DOHH2 (cell line): ENCODE data around the gene MCU.
"Not testable (repeated sequence)": the region's sequence is repeated elsewhere in the genome, so short reads cannot be mapped to it uniquely, and the experiment has no call there.

Source experiments
- H3F3A ChIP-seq: fragments of 200-600 bp; sonication (generic), shearing (Covaris generic); 2 replicates; pipeline ENCODE4 v1.6.0; 2016; ENCODE audit warnings: antibody characterized with exemption, mild to moderate bottlenecking; ENCODE audit not compliant: control insufficient read depth, insufficient read depth
- H3K27ac ChIP-seq: fragments of 200-600 bp; sonication (generic); 2 replicates; pipeline ENCODE4 v1.5.1; 2014; ENCODE audit warnings: low read depth, mild to moderate bottlenecking, low read length, moderate library complexity
- H3K27me3 ChIP-seq: fragments of 200-600 bp; sonication (generic); 2 replicates; pipeline ENCODE4 v1.6.1; 2014; ENCODE audit warnings: mild to moderate bottlenecking, low read length, mixed read lengths; ENCODE audit not compliant: control insufficient read depth
- H3K36me3 ChIP-seq: fragments of 200-600 bp; sonication (generic); 2 replicates; pipeline ENCODE4 v1.6.1; 2014; ENCODE audit warnings: mild to moderate bottlenecking, low read length, moderate library complexity, mixed read lengths; ENCODE audit not compliant: control insufficient read depth
- H3K4me1 ChIP-seq: fragments of 200-600 bp; sonication (generic); 2 replicates; pipeline ENCODE4 v1.6.1; 2014; ENCODE audit warnings: mild to moderate bottlenecking, low read length, mixed read lengths; ENCODE audit not compliant: control insufficient read depth
- H3K4me2 ChIP-seq: fragments of 200-600 bp; sonication (generic); 2 replicates; pipeline ENCODE4 v1.6.0; 2014; ENCODE audit warnings: mild to moderate bottlenecking, low read length, moderate library complexity
- H3K4me3 ChIP-seq: fragments of 200-600 bp; sonication (generic); 2 replicates; pipeline ENCODE4 v1.5.1; 2014; ENCODE audit warnings: mild to moderate bottlenecking, low read length, mixed read lengths
- H3K79me2 ChIP-seq: fragments of 200-600 bp; sonication (generic); 2 replicates; pipeline ENCODE4 v1.6.1; 2014; ENCODE audit warnings: mild to moderate bottlenecking, low read length, mixed read lengths; ENCODE audit not compliant: control insufficient read depth
- H3K9me2 ChIP-seq: fragments of 200-600 bp; sonication (generic); replicated peaks from 2 replicates; pipeline ENCODE4 v1.6.1; 2014; ENCODE audit warnings: mild to moderate bottlenecking, low read length, mixed read lengths; ENCODE audit not compliant: control insufficient read depth
- H3K9me3 ChIP-seq: fragments of 200-600 bp; sonication (generic); 2 replicates; pipeline ENCODE4 v1.6.1; 2014; ENCODE audit warnings: antibody characterized with exemption, low read length, mixed read lengths; ENCODE audit not compliant: control insufficient read depth, insufficient read depth
- H4K20me1 ChIP-seq: fragments of 200-600 bp; sonication (generic); 2 replicates; pipeline ENCODE4 v1.6.0; 2014; ENCODE audit warnings: low read depth, mild to moderate bottlenecking, antibody characterized with exemption, low read length, moderate library complexity; ENCODE audit not compliant: control insufficient read depth, insufficient read depth
- EZH2phosphoT487 ChIP-seq: fragments of 200-600 bp; sonication (generic); IDR thresholded peaks from 2 replicates; pipeline ENCODE4 v1.6.1; 2017; ENCODE audit warnings: borderline replicate concordance, mild to moderate bottlenecking, antibody characterized with exemption, low read length, moderate library complexity, mixed read lengths
- TF ChIP-seq, protein P1 (sequence below): fragments of 200-600 bp; sonication (generic); IDR thresholded peaks from one replicate; pipeline ENCODE4 v1.5.1; 2014; ENCODE audit warnings: antibody characterized with exemption, mild to moderate bottlenecking, low read depth, low read length; ENCODE audit not compliant: poor library complexity, severe bottlenecking

The MCU gene

DNA sequence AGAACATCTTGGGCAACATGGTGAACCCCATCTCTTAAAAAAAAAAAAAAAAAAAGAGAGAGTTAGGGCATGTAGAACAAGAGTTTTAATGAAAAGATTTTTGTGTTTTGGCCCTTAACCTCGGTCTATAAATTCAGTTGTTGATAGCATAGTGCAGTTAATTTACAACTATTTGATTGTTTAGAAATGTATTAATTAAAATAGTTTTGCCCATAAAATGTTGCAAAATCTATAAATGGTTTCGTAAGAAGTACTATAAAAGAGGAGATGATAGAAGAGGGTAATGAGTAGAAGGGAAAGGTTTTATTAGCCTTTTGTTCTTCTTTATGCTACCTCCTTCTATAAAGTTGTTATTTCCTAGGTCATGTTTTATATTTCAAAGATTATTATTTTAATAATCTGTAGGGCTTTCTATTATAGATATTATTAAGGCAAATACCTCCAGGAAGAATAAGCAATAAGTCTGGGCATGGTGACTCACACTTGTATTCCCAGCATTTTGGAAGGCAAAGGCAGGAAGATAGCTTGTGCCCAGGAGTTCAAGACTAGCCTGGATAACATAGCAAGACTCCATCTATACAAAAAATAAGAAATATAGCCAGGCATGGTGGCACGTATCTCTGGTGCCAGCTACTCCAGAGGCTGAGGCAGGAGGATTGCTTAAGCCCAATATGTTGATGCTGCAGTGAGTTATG is 73.3 kb downstream of the MCU start:
- H3K9me3 ChIP-seq = no peaks in the 10 kb centered on the region
- H4K20me1 ChIP-seq = no peaks in the 10 kb centered on the region
- no peaks in the 10 kb centered on the region for H3K4me1 ChIP-seq
- H3K9me2 ChIP-seq = no peaks in the 10 kb centered on the region
- H3K27me3 ChIP-seq = no peaks in the 10 kb centered on the region
- H3K4me2 ChIP-seq = no peak overlapping the region
- no peaks in the 10 kb centered on the region for H3K36me3 ChIP-seq
- TF ChIP-seq EZH2phosphoT487 = no peak
- TF ChIP-seq, protein P1, sequence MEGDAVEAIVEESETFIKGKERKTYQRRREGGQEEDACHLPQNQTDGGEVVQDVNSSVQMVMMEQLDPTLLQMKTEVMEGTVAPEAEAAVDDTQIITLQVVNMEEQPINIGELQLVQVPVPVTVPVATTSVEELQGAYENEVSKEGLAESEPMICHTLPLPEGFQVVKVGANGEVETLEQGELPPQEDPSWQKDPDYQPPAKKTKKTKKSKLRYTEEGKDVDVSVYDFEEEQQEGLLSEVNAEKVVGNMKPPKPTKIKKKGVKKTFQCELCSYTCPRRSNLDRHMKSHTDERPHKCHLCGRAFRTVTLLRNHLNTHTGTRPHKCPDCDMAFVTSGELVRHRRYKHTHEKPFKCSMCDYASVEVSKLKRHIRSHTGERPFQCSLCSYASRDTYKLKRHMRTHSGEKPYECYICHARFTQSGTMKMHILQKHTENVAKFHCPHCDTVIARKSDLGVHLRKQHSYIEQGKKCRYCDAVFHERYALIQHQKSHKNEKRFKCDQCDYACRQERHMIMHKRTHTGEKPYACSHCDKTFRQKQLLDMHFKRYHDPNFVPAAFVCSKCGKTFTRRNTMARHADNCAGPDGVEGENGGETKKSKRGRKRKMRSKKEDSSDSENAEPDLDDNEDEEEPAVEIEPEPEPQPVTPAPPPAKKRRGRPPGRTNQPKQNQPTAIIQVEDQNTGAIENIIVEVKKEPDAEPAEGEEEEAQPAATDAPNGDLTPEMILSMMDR = no peak
- no peak overlapping the region for H3K4me3 ChIP-seq
- no peaks in the 10 kb centered on the region for H3K79me2 ChIP-seq
- H3K27ac ChIP-seq = no peak overlapping the region
- H3F3A ChIP-seq = no peaks in the 10 kb centered on the region

DNA sequence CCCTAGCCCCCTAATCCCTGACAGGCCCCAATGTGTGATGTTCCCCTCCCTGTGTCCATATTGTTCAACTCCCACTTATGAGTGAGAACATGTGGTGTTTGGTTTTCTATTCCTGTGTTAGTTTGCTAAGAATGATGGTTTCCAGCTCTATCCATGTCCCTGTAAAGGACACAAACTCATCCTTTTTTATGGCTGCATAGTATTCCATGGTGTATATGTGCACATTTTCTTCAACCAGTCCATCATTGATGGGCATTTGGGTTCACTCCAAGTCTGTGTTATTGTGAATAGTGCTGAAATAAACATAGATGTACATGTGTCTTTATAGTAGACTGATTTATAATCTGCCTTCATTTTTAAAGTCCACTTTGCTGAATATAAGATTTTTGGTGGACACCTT is 79.3 kb downstream of the MCU start:
- peaks cover 10% of the 10 kb centered on the region for H3K9me3 ChIP-seq
- not testable (repeated sequence) for H3F3A ChIP-seq, H4K20me1 ChIP-seq, H3K4me1 ChIP-seq, H3K9me2 ChIP-seq, H3K79me2 ChIP-seq, H3K36me3 ChIP-seq, H3K4me3 ChIP-seq, H3K27me3 ChIP-seq, H3K4me2 ChIP-seq, H3K27ac ChIP-seq

DNA sequence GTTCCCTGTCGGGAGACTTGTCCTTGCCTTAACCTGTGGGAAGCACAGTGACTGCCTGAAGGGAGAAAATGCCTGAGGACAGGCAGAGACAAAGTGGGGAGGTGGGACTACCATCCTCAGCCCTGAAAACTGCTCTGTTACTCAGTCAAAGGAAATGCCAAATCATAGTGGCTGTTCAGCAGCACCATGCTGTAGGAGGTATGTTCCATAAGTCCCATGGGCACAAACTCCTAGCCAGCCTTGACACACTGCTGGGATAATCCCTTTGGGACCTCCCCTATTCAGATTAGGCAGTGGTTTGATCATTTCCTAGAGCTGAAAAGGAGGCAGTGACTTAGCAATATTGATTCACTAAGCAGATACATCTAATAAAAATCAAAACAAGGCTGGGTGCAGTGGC is 80.1 kb downstream of the MCU start:
- H3K36me3 ChIP-seq = no peaks in the 10 kb centered on the region
- no peak for TF ChIP-seq EZH2phosphoT487
- TF ChIP-seq, protein P1 = no peak
- peaks cover 10% of the 10 kb centered on the region for H3K9me3 ChIP-seq
- no peaks in the 10 kb centered on the region for H3K4me1 ChIP-seq
- H3K4me3 ChIP-seq = no peak overlapping the region
- no peak overlapping the region for H3K4me2 ChIP-seq
- no peaks in the 10 kb centered on the region for H4K20me1 ChIP-seq
- H3K79me2 ChIP-seq = no peaks in the 10 kb centered on the region; the same call in 1 of the 2 replicates
- H3K27ac ChIP-seq = no peak overlapping the region
- no peaks in the 10 kb centered on the region for H3K9me2 ChIP-seq
- H3K27me3 ChIP-seq = no peaks in the 10 kb centered on the region
- H3F3A ChIP-seq = no peaks in the 10 kb centered on the region

DNA sequence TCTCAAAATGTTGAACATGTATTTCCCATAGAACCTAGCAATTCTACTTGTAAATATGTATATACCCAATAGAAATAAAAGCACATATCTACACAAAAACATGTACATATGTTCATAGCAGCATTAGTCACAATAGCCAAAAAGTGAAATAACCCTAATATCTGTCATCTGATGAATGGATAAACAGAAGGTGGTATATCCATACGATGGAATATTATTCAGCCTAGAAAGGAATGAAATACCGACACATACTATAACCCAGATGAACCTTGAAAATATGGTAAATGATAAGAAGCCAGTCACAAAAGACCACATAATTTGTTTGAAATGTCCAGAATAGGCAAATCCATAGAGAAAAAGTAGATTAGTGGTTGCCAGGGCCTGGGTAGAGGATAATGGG is 87.9 kb downstream of the MCU start:
- Histone ChIP-seq H3K27ac (no peak overlapping the region), H3F3A (no peaks in the 10 kb centered on the region), H4K20me1 (no peaks in the 10 kb centered on the region), H3K4me1 (no peaks in the 10 kb centered on the region), H3K4me2 (no peak overlapping the region), H3K9me3 (no peaks in the 10 kb centered on the region), H3K27me3 (no peaks in the 10 kb centered on the region), H3K79me2 (no peaks in the 10 kb centered on the region), H3K9me2 (no peaks in the 10 kb centered on the region), H3K4me3 (no peak overlapping the region), H3K36me3 (no peaks in the 10 kb centered on the region)
- TF ChIP-seq, protein P1 = no peak
